GM20000 (cell line): ENCODE results near the gene NEURL3.

Experiments used
- DNase-seq: peaks from one replicate; pipeline ENCODE4 v3.0.0; 2012; ENCODE audit warnings: low spot score
- CTCF ChIP-seq: IDR thresholded peaks from 2 replicates; pipeline ENCODE4 v1.5.1; 2012; ENCODE audit warnings: mild to moderate bottlenecking, control low read depth; ENCODE audit errors: extremely low read depth, missing control alignments

NEURL3 gene

GRCh38 chr2:96509847-96510230 lies 4.7 kb upstream of the NEURL3 start:
- DNase-seq, result no peak
- TF ChIP-seq CTCF, result no peak

- peak; percentile 83 for DNase-seq
- peak; percentile 87 for TF ChIP-seq CTCF
Measured at GRCh38 chr2:96509114-96509846, 4.1 kb upstream of the NEURL3 start.

GRCh38 chr2:96508521-96509113 lies 3.5 kb upstream of the NEURL3 start:
- no peak for DNase-seq
- no peak for TF ChIP-seq CTCF

GRCh38 chr2:96507957-96508520 lies 2.9 kb upstream of the NEURL3 start:
- DNase-seq, result peak; percentile 93
- TF ChIP-seq CTCF, result peak; percentile 94

- no peak for TF ChIP-seq CTCF
- no peak for DNase-seq
Measured at GRCh38 chr2:96506907-96507240, 1.7 kb upstream of the NEURL3 start.

GRCh38 chr2:96506016-96506906 lies 1.1 kb upstream of the NEURL3 start:
- TF ChIP-seq CTCF, result no peak
- no peak for DNase-seq
